Uterus (tissue), 2 donors: ENCODE results near the gene OR10K1.

Source experiments
- CTCF ChIP-seq, 4 experiments: fragments of 200-600 bp in 2 of 4; fragments of 450-650 bp in 2 of 4; sonication (generic) in 2 of 4; IDR thresholded peaks; one replicate each; pipeline ENCODE4 v1.5.1; 2016 to 2019; ENCODE audit warnings: antibody characterized with exemption in 4 of 4, mild to moderate bottlenecking in 2 of 4, moderate library complexity in 1 of 4
- POLR2A ChIP-seq, 2 donors: fragments of 450-650 bp; IDR thresholded peaks; one replicate each; pipeline ENCODE4 v1.6.1; 2016; ENCODE audit warnings: antibody characterized with exemption in 2 of 2, mild to moderate bottlenecking in 1 of 2, moderate library complexity in 1 of 2

DNA sequence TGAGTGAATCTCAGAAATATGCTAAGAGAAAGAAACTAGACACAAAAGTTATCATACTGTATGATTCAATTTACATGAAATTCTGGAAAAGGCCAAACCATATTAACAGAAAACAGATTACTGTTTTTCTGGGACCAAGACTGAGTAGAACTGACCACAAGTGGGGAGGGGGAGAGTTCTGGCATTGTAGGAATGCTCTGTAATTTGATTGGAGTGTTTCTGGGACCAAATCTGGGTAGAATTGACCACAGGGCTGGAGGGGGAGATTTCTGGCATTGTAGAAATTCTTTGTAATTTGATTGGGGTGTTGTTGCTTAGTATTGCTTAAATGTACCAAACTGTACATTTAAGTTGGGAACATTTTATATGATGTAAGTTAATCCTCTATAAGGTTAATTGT, 3.4 kb upstream of the OR10K1 start:
- no peak for TF ChIP-seq CTCF (IDR thresholded peaks at IDR 0.05)
- TF ChIP-seq POLR2A (IDR thresholded peaks at IDR 0.05): no peak
